Measurements from ENCODE around the gene GOT2.
"Not testable (repeated sequence)": the region's sequence is repeated elsewhere in the genome, so short reads cannot be mapped to it uniquely, and the experiment has no call there.

The GOT2 gene

DNA sequence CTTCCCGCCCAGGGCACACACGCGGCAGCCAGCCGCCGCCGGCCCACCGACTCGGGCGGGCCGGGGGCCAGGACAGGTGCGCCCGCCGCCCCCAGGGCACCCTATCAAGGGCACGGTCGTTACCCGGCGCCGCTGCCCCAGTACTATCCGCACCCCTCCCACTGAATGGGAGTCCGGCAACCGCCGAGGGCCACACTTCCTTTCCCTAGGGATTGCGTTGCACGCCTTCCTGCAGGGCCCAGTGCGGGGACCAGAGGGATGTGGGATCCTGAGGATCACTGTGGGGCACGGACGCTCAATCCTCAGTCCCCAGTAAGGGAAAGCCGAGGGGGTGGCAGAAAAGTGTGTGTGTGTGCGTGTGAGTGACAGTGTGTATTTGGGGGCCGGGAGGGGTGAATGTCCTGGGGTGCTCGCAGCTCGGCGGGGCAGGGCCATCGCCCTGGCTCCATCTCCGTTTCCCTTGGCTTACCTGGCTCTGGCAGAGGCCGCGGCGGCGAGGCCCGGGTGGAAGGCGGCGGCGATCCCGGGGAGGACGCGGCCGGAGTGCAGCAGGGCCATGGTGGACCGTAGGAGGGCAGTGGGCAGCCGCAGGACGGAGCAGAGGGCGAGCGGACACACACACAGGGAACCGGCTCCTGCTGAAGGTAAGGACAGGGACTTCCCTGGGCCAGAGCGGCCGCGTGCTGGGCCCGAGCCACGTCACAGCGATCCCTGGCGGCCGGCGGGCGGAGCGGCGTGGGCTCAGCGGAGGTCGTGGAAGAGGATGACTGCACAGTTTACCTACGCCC lies at the start of gene GOT2:
GOT2 (minus strand) TSS at position 646 of the 788 bp plus-strand sequence; CDS start at position 558, 88 bp downstream.
- peak; percentile 89 for DNase-seq (ENCODE audit: low spot score)

DNA sequence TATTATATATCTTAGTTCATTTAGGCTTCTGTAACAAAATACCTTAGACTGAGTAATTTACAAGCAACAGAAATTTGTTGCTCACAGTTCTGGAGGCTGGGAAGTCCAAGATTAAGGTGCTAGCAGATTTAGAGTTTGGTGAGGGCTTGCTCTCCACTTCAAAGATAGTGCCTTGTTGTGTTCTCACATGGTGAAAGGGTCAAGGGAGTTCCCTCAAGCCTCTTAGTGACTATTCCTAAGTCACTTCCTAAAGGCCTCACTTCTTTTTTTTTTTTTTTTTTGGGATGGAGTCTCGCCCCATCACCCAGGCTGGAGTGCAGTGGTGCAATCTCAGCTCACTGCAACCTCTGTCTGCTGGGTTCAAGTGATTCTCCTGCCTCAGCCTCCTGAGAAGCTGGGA lies 45.2 kb upstream of the GOT2 start:
- DNase-seq (ENCODE audit: low spot score), result not testable (repeated sequence)

DNA sequence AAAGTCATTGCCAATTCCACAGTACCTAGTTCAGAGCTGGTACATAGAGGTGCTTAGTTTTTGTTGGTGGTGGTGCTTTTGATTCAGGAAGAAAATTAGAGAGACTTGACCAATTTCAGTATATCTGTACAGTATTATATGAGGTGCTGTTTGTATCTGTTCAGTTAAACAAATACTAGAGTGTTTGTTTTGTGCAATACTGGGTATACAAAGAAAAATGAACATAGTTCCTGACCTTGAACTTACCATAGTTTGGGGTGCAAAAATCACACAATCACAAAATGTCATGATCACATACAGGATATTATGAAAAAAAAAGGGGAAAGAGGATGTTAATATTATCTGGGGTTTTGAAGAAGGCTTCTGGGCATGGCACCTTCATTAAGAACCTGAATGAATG lies 39.8 kb upstream of the GOT2 start:
- DNase-seq (ENCODE audit: low spot score), result no peak

DNA sequence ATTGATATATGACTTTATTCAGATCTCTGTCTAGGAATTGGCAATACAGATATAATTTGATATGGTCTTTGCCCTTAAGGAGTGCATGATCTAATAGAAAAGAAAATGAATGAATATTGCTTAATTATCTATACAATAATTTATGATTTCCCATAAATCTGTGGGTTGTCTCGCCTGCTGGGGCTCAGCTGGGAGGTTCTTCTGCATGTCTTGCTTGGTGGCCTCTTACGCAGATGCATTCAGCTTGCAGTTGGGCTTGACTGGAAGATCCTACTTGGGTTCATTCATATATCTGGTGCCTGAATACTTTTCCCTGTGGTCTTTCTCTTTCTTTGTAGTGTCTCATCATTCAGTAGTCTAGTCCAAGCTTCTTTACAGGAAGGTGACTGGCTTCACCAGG lies 34.0 kb upstream of the GOT2 start:
- DNase-seq (ENCODE audit: low spot score), result no peak

DNA sequence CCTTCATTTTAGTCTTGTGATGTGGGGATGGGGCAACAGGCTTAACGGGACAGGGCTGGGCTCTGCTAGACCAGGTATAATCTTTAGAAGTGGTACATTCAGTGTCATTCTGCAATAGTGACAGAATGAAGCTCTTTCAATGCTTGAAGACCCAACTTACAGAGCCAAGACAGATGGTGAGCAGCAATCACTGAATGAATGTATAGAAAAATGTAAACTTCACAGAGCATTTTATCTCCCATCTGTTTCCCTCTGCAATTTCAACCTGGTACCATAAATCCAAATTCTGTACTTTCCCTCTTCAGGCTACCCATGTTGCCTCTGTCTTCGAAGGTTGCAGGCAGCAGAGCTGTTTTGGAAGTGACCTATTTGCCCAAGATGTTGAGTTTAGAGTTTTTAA lies 33.5 kb upstream of the GOT2 start:
- no peak for DNase-seq (ENCODE audit: low spot score)

DNA sequence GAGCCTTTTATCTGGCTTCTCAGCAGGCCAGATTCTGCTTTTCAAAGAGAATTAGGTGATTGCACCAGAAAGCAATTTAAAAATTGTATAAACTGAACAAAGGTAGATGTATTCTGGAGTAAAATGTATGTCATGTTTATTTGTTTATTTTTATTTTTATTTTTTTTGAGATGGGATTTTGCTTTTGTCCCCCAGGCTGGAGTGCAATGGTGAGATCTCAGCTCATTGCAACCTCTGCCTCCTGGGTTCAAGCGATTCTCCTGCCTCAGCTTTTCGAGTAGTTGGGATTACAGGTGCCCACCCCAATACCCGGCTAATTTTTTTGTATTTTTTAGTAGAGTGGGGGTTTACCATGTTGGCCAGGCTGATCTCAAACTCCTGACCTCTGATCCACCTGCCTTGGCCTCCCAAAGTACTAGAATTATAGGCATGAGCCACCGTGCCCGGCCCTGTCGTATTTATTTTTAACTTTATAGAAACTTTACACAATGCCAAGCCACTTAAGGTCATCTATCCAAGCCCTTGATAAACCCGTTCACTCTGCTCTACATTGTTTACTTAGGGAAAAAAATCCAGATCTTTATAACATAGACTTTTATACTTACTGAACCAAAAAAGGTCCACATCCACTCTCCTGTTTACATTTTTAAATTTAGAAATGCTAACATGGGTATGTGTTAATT lies 22.7 kb upstream of the GOT2 start:
- DNase-seq (ENCODE audit: low spot score), result no peak

DNA sequence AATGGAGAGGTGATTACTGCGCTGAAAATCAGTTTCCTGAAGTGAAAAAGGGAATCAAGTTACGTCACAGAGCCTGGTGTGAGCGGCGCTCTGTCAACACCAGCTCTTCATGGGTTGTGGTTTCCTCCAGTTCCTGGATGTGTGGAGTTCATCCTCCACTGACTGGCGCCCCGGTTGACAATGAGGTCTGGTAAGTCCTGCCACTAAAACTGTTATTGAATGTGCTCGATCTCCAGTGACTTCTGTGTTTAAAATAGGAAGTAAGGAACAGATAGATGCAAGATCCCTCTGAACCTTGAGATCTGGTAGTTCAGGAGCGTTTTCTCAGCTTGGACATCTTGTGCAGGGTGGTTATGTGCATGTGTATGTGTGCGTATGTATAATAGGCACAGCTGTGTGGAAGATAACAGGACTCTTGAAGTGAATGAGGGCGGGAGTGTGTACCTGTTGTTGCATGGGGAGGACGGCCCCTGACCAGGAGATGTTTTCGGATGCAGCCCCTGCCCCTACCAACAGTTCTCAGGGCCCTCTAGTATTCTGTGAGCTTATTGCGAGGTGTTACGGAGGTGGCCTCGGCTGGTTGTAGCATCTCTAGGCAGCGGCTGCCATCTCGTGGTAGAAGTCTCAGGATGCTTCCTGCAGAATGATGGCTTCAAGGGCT lies 22.0 kb upstream of the GOT2 start:
- peak; percentile 70 for DNase-seq (ENCODE audit: low spot score)

DNA sequence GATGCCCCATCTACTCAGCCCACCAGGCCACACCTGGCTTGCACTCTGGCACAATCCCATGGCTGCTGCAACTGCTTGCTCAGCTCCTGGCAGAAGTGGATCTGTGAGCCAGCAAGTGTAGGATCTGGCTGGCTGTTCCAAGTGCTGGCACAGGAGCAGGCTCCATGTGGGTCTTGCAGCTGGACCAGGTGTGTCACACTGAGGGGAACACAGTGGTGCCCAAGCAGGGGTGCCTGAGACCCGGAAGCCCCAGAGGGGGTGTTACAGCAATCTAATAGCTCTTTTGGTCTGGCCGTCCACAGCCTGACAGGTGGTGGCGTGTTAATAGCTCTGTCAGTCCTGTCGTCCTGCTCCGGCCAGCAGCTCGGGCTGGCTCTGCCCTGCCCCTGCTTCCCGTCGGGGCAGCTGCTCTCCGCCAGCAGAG lies 19.6 kb upstream of the GOT2 start:
- no peak for DNase-seq (ENCODE audit: low spot score)

DNA sequence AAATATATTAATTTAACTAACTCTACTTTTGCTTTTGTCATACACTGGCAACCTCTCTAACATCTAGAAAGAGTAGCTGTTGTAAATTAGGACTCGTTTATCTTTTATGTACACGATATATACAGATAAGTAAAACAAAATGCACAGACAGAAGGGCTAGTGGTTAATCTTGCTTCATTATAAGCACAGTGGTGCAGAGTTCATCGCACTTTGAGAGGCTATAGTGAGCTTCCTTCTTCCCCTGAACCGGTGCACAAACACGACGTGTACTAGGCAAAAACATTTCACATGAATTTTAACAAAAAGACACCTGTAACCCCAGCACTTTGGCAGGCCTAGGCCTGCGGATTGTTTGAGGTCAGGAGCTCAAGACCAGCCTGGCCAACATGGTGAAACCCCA lies 10.4 kb upstream of the GOT2 start:
- no peak for DNase-seq (ENCODE audit: low spot score)

DNA sequence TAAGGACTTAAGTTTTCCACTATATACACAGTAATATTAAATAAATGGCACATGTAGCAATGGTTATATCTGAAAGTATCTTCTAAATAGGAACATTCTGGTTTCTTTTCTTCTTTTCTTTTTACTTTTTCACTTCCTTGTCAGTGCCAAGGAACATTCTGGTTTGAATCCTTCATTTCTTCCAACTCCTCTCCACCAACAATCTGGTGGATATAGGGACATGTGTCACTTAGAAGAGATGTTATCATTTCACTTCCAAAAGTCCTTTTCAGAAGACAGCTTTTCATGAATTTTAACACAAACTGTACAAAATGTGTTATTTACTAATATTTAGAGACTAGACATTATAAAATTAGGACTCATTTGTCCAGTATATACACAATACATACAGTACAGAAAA lies 7.9 kb upstream of the GOT2 start:
- DNase-seq (ENCODE audit: low spot score), result no peak

DNA sequence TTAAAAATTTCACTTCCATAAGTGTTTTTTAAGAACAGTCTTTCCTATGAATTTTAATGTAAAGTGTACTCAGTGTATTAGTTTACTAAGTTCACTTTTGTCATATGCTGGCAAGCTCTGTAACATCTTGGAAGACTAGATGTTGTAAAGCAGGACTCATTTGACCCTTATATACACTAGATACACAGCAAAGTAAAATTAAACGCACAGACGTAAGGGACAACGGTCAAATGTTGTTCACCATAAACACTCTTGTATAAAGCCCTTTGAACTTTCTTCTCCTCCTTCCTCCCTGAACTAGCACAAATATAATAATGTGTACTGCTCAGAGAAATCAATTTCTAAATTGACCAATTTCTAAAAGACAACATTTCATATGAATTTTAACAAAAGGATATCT lies 7.0 kb upstream of the GOT2 start:
- no peak for DNase-seq (ENCODE audit: low spot score)

DNA sequence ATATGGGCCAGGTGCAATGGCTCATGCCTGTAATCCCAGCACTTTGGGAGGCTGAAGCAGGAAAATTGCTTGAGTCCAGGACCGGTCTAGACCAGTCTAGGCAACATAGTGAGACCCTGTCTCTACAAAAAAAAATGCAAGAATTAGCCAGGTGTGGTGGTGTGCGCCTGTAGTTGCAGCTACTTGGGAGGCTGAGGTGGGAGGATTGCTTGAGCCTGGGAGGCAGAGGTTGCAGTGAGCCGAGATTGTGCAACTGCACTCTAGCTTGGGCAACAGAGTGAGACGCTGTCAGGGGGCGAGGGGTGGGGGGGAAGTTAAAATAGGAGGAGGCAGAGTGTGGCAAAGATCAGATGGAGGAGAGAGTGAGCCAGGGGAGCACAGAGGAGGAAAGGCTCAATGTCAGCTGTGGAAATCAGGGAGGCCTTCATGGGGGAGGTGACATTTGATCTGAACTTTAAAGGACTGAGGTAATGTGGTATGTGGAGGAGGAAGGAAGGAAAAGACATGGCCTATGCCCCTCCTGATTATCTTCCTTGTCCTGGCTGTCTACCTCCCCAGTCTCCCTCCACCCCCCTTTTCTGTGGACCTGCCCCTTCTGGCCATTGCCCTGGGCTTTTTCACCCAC lies 4.7 kb upstream of the GOT2 start:
- DNase-seq (ENCODE audit: low spot score), result no peak

DNA sequence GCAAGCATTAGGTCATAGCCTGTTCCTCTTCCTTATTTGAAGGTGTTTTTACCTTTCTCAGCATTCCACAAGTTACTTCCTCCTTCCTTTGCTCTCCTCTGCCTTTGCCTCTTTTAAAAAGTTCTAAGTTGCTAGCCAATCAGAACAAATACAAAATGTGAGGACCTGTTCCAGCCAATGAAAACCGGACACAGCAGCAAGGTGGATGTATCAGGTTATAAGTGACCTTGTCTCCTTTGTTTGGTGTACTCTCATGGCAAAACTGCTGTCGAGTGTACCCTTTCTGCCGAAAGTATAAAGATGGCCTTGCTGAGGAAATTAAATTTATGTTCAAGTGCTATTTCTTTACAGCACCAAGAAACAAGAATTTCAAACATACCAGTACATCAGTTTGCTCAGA lies 2.2 kb upstream of the GOT2 start:
- not testable (repeated sequence) for DNase-seq (ENCODE audit: low spot score)

DNA sequence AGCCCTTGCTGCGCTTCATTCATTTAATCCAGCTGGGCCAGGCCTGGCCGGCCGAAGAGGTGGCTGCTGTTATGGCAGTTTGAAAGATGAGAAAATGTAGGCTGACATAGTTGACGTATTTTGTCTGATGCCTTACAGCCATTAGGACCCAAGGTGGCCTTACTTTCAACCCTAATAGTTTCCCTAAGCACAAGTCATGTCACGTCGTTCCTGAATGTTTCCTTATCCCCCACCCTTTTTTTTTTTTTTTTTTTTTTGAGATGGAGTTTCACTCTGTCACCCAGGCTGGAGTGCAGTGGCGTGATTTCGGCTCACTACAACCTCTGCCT lies 307 bp upstream of the GOT2 start:
- no peak for DNase-seq (ENCODE audit: low spot score)

DNA sequence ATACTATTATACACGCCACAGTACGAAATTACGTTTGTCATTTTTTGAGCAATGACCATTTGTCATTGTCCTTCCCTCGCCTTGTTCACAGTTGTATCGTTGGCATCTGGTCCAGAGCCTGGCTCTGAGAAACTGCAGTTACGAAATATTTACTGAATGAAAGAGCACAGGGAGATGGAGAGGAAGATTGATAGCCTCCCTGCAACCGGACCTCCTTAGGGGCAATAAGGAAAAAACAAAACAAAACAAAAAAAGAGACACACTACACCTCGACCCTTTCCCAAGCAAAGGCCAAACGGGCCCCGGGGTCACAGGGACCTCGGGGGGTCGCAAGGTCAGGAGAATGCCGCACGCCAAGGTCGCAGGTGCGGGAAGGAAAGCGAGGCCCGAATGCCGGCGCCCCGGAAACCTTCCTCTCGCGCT lies 857 bp downstream of the GOT2 start:
- DNase-seq (ENCODE audit: low spot score), result peak; percentile 6

DNA sequence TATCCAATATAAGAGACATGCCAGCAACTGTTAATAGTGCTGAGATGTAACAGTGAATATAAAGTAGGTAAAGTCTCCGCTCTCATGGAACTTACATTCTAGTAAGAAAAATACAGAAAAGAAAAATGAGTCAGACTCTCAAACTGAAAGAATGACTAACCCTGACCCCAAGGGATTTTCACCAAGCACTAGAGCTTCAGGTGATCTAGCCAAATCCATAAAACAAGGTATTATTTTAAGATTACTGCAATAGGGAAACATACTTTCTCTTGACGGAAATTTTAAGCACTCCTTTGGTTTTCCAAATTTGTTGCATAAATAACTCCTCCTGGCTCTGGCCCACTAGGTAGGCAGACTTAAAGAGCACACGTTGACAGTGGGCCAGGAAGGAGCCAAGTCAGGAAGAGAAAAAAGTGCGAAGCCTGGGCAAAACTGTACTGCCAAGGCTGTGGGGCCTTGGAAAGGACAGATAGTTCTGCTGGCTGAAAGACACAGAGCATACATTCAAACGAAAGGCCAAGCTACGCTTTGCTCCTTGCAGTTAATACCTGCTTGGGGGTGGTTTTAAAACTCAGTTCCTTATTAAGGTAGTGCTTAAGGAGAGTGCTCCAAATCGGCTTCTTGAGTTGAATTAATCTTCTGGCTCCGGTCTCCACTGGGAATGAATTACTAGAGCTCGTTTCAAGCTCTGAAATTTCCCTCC lies 1.4 kb downstream of the GOT2 start:
- no peak for DNase-seq (ENCODE audit: low spot score)

DNA sequence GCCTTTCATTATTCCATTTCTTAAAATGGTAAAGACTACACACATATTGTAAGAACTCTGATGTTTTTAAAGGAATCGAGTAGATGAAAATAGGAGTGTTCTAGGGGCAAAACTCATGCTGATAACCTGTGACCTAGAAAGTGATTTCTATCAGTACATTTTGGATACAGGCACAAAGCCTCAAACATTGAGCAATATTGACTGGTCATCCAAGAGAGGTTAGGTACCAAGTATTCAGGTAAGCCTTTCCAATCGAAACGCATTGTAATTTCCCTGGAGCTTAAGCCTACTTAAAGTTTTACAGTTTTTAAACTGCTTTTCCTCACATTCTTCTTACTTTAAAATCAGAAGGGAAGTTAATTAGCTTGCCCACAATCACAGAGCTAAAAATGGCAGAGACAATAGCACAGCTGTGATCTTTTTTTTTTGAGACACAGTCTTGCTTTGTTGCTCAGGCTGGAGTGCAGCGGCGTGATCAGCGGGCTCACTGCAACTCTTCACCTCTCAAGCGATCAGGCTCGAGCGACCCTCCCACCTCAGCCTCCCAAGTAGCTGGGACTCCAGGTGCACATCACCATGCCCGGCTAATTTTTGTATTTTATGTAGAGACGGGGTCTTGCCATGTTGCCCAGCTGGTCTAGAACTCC lies 3.3 kb downstream of the GOT2 start:
- no peak for DNase-seq (ENCODE audit: low spot score)

DNA sequence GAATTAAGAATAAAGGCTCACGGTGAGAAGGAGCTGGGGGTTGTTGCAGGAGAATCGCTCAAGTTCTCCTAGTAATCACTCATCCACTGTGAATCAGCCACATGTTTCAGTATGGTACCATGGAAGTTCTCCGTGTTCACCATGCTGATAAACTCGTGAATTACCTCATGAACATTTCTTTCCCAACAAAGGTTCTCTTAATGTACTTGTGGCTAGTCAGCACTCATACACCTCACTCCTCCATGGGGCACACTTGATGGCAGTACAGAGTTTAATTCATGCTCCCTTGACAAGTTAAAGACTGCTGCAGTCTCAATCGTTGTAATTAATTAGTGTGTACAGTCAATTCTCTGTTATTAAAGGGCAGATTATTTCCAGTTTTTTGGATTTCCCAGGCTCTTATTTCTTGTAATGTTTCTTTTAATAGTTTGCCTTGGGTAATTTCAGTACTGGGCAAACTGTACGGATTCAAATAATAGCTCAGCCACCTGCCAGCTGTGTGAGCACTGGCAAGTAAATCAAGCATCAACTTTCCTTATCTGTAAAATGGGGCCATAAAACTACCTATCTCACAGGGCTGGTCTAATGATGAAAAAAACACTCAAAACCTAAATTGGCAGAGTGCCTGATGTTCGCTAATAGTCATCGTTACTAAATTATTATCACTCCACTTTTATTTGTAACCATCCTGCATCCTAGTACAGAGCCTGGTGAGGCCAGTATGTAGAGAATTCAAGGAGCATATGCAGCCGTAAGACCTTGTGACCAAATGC lies 6.1 kb downstream of the GOT2 start:
- no peak for DNase-seq (ENCODE audit: low spot score)

DNA sequence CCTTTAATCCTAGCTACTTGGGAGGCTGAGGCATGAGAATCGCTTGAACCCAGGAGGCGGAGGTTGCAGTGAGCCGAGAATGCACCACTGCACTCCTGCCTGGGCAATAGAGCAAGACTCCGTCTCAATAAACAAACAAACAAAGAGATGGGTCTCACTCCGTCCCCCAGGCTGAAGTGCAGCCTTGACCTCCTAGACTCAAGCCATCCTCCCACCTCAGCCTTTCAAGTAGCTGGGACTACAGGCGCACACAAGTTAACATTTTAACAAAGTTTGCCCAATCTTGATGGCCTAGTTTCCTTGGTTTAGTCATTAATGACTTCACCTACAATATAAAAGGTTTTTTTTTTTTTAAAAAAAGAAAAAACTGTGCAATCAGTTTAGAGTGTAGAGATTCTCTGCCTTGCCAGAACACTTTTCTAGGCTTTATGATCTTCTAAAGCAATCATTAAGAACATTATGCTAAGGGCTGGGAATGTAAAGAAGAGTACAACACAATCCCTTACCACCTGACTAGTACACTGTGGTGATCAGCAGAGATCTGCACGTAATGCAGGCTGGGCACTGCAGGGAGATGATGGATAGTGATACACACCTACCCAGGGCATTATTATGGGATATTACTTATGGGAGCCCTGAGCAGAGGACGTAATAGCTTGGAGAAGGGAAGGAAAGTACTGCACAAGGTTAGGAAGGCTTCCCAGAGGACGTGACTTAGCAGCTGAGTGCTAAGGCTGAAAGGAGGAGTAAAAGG lies 6.9 kb downstream of the GOT2 start:
- DNase-seq (ENCODE audit: low spot score), result no peak

DNA sequence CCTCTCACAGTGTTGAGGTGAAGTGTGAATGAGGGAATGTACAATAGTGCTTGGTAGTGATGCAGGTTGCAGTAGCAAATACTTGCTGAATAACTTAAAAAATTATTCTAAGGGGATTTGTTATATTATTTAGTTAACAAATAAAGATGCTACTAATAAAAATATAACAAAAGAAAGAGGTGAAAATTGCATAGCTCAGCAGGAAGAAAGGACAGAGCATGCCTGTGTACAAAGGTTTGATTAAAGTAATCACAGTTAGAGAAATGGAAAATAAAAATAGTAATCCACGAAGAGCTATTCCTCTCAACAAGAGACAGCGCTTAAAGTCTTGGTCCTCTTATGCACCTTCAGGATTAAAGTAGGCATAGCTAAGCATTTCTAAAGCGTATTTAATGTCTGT lies 11.0 kb downstream of the GOT2 start:
- no peak for DNase-seq (ENCODE audit: low spot score)

All from SW480 (cell line).